ENCODE results near the gene TBC1D22A.

DNA sequence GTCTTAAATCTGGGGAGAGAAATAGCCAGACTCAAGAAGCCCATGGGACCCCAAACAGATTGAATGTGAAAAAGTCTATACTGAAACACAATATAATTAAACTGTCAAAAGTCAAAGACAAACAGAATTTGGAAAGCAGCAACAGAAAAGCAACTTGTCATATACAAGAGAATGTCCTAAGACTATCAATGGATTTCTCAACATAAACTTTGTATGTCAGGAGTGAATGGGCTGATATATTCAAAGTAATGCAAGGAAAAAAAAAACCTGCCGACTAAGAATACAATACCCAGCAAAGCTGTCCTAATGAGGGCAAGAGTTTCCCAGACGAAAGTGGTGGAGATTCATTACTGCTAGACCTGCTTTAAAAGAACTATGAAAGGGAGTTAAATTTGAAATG, 73.2 kb downstream of the TBC1D22A start:
- no peak for TF ChIP-seq POLR2A (IDR thresholded peaks at IDR 0.05)
- TF ChIP-seq, protein P1, sequence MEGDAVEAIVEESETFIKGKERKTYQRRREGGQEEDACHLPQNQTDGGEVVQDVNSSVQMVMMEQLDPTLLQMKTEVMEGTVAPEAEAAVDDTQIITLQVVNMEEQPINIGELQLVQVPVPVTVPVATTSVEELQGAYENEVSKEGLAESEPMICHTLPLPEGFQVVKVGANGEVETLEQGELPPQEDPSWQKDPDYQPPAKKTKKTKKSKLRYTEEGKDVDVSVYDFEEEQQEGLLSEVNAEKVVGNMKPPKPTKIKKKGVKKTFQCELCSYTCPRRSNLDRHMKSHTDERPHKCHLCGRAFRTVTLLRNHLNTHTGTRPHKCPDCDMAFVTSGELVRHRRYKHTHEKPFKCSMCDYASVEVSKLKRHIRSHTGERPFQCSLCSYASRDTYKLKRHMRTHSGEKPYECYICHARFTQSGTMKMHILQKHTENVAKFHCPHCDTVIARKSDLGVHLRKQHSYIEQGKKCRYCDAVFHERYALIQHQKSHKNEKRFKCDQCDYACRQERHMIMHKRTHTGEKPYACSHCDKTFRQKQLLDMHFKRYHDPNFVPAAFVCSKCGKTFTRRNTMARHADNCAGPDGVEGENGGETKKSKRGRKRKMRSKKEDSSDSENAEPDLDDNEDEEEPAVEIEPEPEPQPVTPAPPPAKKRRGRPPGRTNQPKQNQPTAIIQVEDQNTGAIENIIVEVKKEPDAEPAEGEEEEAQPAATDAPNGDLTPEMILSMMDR (IDR thresholded peaks at IDR 0.05): no peak
- TF ChIP-seq POLR2AphosphoS5 (IDR thresholded peaks at IDR 0.05): no peak
